ENCODE results near the gene PNLIP.

PNLIP gene

GRCh38 chr10:116587878-116588591 is 42.3 kb downstream of the PNLIP start:
- no peak for DNase-seq

- no peak for DNase-seq
These were observed 43.3 kb downstream of the PNLIP start for GRCh38 chr10:116588995-116589394.

- no peak for DNase-seq
These were observed 44.2 kb downstream of the PNLIP start for GRCh38 chr10:116589926-116590325.

- no peak for DNase-seq
These were observed 45.1 kb downstream of the PNLIP start, which contains the start of gene PNLIPRP1 for GRCh38 chr10:116590590-116591444. TSS of gene PNLIPRP1 (plus strand) at chr10:116590959. CDS start at chr10:116591130, 171 bp downstream.

GRCh38 chr10:116593139-116593740 is 47.5 kb downstream of the PNLIP start:
- DNase-seq, result no peak

GRCh38 chr10:116594525-116595035 is 48.8 kb downstream of the PNLIP start:
- no peak for DNase-seq

GRCh38 chr10:116596062-116596461 is 50.3 kb downstream of the PNLIP start:
- DNase-seq, result no peak

GRCh38 chr10:116597543-116597942 is 51.8 kb downstream of the PNLIP start:
- no peak for DNase-seq

GRCh38 chr10:116598329-116598728 is 52.6 kb downstream of the PNLIP start:
- DNase-seq, result no peak

GRCh38 chr10:116599991-116600390 is 54.3 kb downstream of the PNLIP start:
- no peak for DNase-seq

GRCh38 chr10:116602648-116603400 is 57.1 kb downstream of the PNLIP start:
- no peak for DNase-seq

GRCh38 chr10:116606061-116606483 is 60.3 kb downstream of the PNLIP start:
- DNase-seq, result no peak

- no peak for DNase-seq
These were observed 61.6 kb downstream of the PNLIP start for GRCh38 chr10:116607336-116607735.

- no peak for DNase-seq
These were observed 63.2 kb downstream of the PNLIP start for GRCh38 chr10:116608686-116609594.

GRCh38 chr10:116610443-116611152 is 64.9 kb downstream of the PNLIP start:
- no peak for DNase-seq

GRCh38 chr10:116611153-116611545 is 65.4 kb downstream of the PNLIP start:
- no peak for DNase-seq

- no peak for DNase-seq
These were observed 66.5 kb downstream of the PNLIP start for GRCh38 chr10:116612107-116612769.

- no peak for DNase-seq
These were observed 67.7 kb downstream of the PNLIP start for GRCh38 chr10:116613471-116613870.

GRCh38 chr10:116614796-116615195 is 69.1 kb downstream of the PNLIP start:
- DNase-seq, result no peak

- no peak for DNase-seq
These were observed 69.6 kb downstream of the PNLIP start for GRCh38 chr10:116615199-116615776.
